ENCODE measurements around the gene FGD5.

FGD5 gene

DNA sequence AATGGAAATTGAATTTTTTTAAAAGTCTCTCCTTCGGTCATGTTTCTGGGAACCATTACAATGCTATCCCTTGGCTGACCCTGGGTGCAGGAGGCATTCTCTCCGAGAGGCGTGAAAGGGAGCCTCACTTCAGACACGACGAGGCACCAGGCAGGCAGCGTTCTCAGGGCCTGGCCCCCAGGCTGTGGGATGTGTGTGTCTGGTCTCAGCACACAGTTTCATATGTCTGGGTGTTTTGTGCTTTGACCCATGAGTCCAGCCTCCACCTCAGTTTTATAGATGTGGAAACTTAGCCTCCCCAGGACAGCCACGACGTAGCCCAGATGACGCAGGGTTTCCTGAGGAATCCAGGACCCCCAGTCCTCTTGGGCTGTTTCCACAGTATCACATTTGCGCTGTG lies 34.0 kb downstream of the FGD5 start:
- TF ChIP-seq FOXP2 (optimal IDR thresholded peaks at IDR 0.05; ENCODE audit: borderline replicate concordance, extremely low read depth, extremely low read length, insufficient read depth) (no peak), SIN3A (IDR thresholded peaks at IDR 0.05; ENCODE audit: borderline replicate concordance, insufficient read depth, low read length) (no peak)

DNA sequence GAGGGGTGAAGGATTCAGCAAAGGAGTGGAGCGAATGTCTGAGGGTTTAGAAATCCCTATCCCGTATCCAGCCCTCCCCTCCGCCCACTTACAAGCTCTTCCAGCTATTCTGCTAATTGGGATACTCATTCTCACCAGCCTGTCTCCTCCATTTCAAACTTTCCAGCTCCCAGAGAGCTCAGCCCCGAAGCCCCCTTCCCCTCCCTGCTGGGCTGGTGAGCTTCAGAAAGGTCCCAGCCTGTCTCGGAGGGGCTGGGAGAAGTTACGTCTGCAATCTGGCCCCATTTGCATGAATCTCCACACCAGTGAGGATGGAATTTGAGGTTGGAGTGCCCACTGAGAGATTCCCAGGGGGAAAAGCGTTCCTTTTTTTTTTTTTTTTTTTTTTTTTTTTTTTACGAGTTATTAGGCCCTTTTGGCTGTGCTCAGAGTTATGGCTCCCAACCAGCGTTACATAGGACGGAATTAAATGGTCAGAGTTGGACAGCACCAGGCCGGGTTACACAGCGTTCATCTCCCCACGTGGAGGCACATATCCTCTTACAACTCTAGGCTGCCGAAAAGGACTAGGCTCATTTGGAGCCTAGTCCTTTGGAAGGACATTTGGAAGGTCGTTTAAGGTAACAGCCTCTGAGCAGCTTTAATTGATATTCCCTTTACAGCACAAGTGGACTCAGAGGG lies 34.6 kb downstream of the FGD5 start:
- TF ChIP-seq FOXP2 (optimal IDR thresholded peaks at IDR 0.05; ENCODE audit: borderline replicate concordance, extremely low read depth, extremely low read length, insufficient read depth) (no peak), SIN3A (IDR thresholded peaks at IDR 0.05; ENCODE audit: borderline replicate concordance, insufficient read depth, low read length) (no peak), TAF1 (IDR thresholded peaks at IDR 0.05; ENCODE audit: borderline replicate concordance, insufficient read depth, low read length) (no peak), POLR2AphosphoS5 (IDR thresholded peaks at IDR 0.05; ENCODE audit: low read depth, low read length) (no peak), REST (IDR thresholded peaks at IDR 0.05; ENCODE audit: insufficient read depth in 1 of 2, low read depth in 2 of 2, low read length in 2 of 2) (no peak)

GRCh38 chr3:14857506-14857905 lies 38.7 kb downstream of the FGD5 start:
- TF ChIP-seq FOXP2 (optimal IDR thresholded peaks at IDR 0.05; ENCODE audit: borderline replicate concordance, extremely low read depth, extremely low read length, insufficient read depth) (no peak), SIN3A (IDR thresholded peaks at IDR 0.05; ENCODE audit: borderline replicate concordance, insufficient read depth, low read length) (no peak), TAF1 (IDR thresholded peaks at IDR 0.05; ENCODE audit: borderline replicate concordance, insufficient read depth, low read length) (no peak)

- TF ChIP-seq REST (IDR thresholded peaks at IDR 0.05; ENCODE audit: insufficient read depth in 1 of 2, low read depth in 2 of 2, low read length in 2 of 2) (no peak), POLR2AphosphoS5 (IDR thresholded peaks at IDR 0.05; ENCODE audit: low read depth, low read length) (no peak), TAF1 (IDR thresholded peaks at IDR 0.05; ENCODE audit: borderline replicate concordance, insufficient read depth, low read length) (no peak), FOXP2 (optimal IDR thresholded peaks at IDR 0.05; ENCODE audit: borderline replicate concordance, extremely low read depth, extremely low read length, insufficient read depth) (no peak), SIN3A (IDR thresholded peaks at IDR 0.05; ENCODE audit: borderline replicate concordance, insufficient read depth, low read length) (no peak)
Measured at GRCh38 chr3:14858105-14858504, 39.3 kb downstream of the FGD5 start.

- TF ChIP-seq FOXP2 (optimal IDR thresholded peaks at IDR 0.05; ENCODE audit: borderline replicate concordance, extremely low read depth, extremely low read length, insufficient read depth) (no peak), SIN3A (IDR thresholded peaks at IDR 0.05; ENCODE audit: borderline replicate concordance, insufficient read depth, low read length) (no peak), REST (IDR thresholded peaks at IDR 0.05; ENCODE audit: insufficient read depth in 1 of 2, low read depth in 2 of 2, low read length in 2 of 2) (no peak)
Measured at GRCh38 chr3:14859880-14860279, 41.1 kb downstream of the FGD5 start.

DNA sequence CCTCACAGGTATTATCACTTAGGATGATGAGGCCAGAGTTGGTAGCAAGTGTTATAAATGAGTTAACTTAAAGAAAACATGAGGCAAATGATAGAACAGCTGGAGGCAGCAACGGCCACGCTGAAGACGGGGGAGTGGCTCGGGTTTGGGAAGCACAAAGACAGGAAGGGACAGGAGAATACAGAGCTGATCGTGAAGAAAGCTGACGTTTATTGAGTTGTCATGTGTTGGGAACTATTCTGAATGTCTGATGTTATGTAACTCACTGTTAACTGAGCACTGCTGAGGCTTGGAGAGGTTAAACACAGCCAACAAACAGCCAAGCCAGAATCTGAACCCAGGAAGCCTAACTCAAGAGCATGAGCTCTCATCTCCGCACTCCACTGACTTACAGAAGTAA lies 42.3 kb downstream of the FGD5 start:
- TF ChIP-seq REST (IDR thresholded peaks at IDR 0.05; ENCODE audit: insufficient read depth in 1 of 2, low read depth in 2 of 2, low read length in 2 of 2) (no peak), FOXP2 (optimal IDR thresholded peaks at IDR 0.05; ENCODE audit: borderline replicate concordance, extremely low read depth, extremely low read length, insufficient read depth) (no peak), TAF1 (IDR thresholded peaks at IDR 0.05; ENCODE audit: borderline replicate concordance, insufficient read depth, low read length) (no peak), POLR2AphosphoS5 (IDR thresholded peaks at IDR 0.05; ENCODE audit: low read depth, low read length) (no peak), SIN3A (IDR thresholded peaks at IDR 0.05; ENCODE audit: borderline replicate concordance, insufficient read depth, low read length) (no peak)

Data from PFSK-1 (cell line).